ENCODE results near the gene MICALL1.
A peak's percentile ranks its signal among the peaks of the same experiment; 100 is the strongest.

Gene MICALL1

GRCh38 chr22:37925330-37925729, 19.2 kb downstream of the MICALL1 start:
- peaks cover 64% of the 10 kb centered on the region for H3K36me3 ChIP-seq (ENCODE audit: insufficient read depth, low read length)

GRCh38 chr22:37925767-37926166, 19.7 kb downstream of the MICALL1 start:
- H3K9ac ChIP-seq (ENCODE audit: low read depth, low read length): no peak overlapping the region
- H3K4me1 ChIP-seq (ENCODE audit: control insufficient read depth, insufficient read depth, low read length): peaks cover 7% of the 10 kb centered on the region
- H3K9me3 ChIP-seq (replicated peaks; ENCODE audit: low read length): no peaks in the 10 kb centered on the region
- H3K36me3 ChIP-seq (ENCODE audit: insufficient read depth, low read length): peaks cover 64% of the 10 kb centered on the region
- no peak overlapping the region for H3K4me3 ChIP-seq (ENCODE audit: low read length)
- no peak overlapping the region for H3K4me2 ChIP-seq (ENCODE audit: low read length)
- no peaks in the 10 kb centered on the region for H3K27me3 ChIP-seq (ENCODE audit: control insufficient read depth, insufficient read depth, low read length)

More at GRCh38 chr22:37925330-37925729, 19.2 kb downstream of the MICALL1 start:
- no peaks in the 10 kb centered on the region for H3K27me3 ChIP-seq (ENCODE audit: control insufficient read depth, insufficient read depth, low read length)
- H3K9ac ChIP-seq (ENCODE audit: low read depth, low read length): no peak overlapping the region
- no peaks in the 10 kb centered on the region for H3K9me3 ChIP-seq (replicated peaks; ENCODE audit: low read length)
- peaks cover 3% of the 10 kb centered on the region for H3K4me1 ChIP-seq (ENCODE audit: control insufficient read depth, insufficient read depth, low read length)
- H3K4me3 ChIP-seq (ENCODE audit: low read length): no peak overlapping the region
- no peak overlapping the region for H3K4me2 ChIP-seq (ENCODE audit: low read length)

GRCh38 chr22:37926358-37926757, 20.3 kb downstream of the MICALL1 start:
- peaks cover 11% of the 10 kb centered on the region for H3K4me1 ChIP-seq (ENCODE audit: control insufficient read depth, insufficient read depth, low read length)
- H3K9me3 ChIP-seq (replicated peaks; ENCODE audit: low read length): no peaks in the 10 kb centered on the region
- no peaks in the 10 kb centered on the region for H3K27me3 ChIP-seq (ENCODE audit: control insufficient read depth, insufficient read depth, low read length)
- H3K4me3 ChIP-seq (ENCODE audit: low read length): no peak overlapping the region
- no peak overlapping the region for H3K4me2 ChIP-seq (ENCODE audit: low read length)
- no peak overlapping the region for H3K9ac ChIP-seq (ENCODE audit: low read depth, low read length)
- H3K36me3 ChIP-seq (ENCODE audit: insufficient read depth, low read length): peaks cover 62% of the 10 kb centered on the region

- no peaks in the 10 kb centered on the region for H3K9me3 ChIP-seq (replicated peaks; ENCODE audit: low read length)
- H3K4me1 ChIP-seq (ENCODE audit: control insufficient read depth, insufficient read depth, low read length): peaks cover 16% of the 10 kb centered on the region
- no peak overlapping the region for H3K9ac ChIP-seq (ENCODE audit: low read depth, low read length)
- H3K36me3 ChIP-seq (ENCODE audit: insufficient read depth, low read length): peaks cover 61% of the 10 kb centered on the region
- H3K27me3 ChIP-seq (ENCODE audit: control insufficient read depth, insufficient read depth, low read length): no peaks in the 10 kb centered on the region
- no peak overlapping the region for H3K4me2 ChIP-seq (ENCODE audit: low read length)
- no peak overlapping the region for H3K4me3 ChIP-seq (ENCODE audit: low read length)
Measured at GRCh38 chr22:37926771-37927636, 20.9 kb downstream of the MICALL1 start.

- H3K36me3 ChIP-seq (ENCODE audit: insufficient read depth, low read length): peaks cover 66% of the 10 kb centered on the region
Measured at GRCh38 chr22:37927637-37927936, 21.5 kb downstream of the MICALL1 start.

GRCh38 chr22:37929390-37929789, 23.3 kb downstream of the MICALL1 start:
- no peak overlapping the region for H3K4me2 ChIP-seq (ENCODE audit: low read length)
- no peak overlapping the region for H3K4me3 ChIP-seq (ENCODE audit: low read length)
- peaks cover 32% of the 10 kb centered on the region for H3K4me1 ChIP-seq (ENCODE audit: control insufficient read depth, insufficient read depth, low read length)
- H3K9me3 ChIP-seq (replicated peaks; ENCODE audit: low read length): no peaks in the 10 kb centered on the region
- H3K27me3 ChIP-seq (ENCODE audit: control insufficient read depth, insufficient read depth, low read length): no peaks in the 10 kb centered on the region
- peaks cover 68% of the 10 kb centered on the region for H3K36me3 ChIP-seq (ENCODE audit: insufficient read depth, low read length)
- no peak overlapping the region for H3K9ac ChIP-seq (ENCODE audit: low read depth, low read length)

More at GRCh38 chr22:37927637-37927936, 21.5 kb downstream of the MICALL1 start:
- H3K4me3 ChIP-seq (ENCODE audit: low read length): no peak overlapping the region
- H3K4me1 ChIP-seq (ENCODE audit: control insufficient read depth, insufficient read depth, low read length): peaks cover 16% of the 10 kb centered on the region
- no peaks in the 10 kb centered on the region for H3K9me3 ChIP-seq (replicated peaks; ENCODE audit: low read length)
- H3K4me2 ChIP-seq (ENCODE audit: low read length): no peak overlapping the region
- no peak overlapping the region for H3K9ac ChIP-seq (ENCODE audit: low read depth, low read length)
- no peaks in the 10 kb centered on the region for H3K27me3 ChIP-seq (ENCODE audit: control insufficient read depth, insufficient read depth, low read length)

GRCh38 chr22:37930270-37930951, 24.3 kb downstream of the MICALL1 start:
- Histone ChIP-seq H3K4me3 (ENCODE audit: low read length) (no peak overlapping the region), H3K4me2 (ENCODE audit: low read length) (no peak overlapping the region), H3K9ac (ENCODE audit: low read depth, low read length) (no peak overlapping the region), H3K9me3 (replicated peaks; ENCODE audit: low read length) (no peaks in the 10 kb centered on the region), H3K36me3 (ENCODE audit: insufficient read depth, low read length) (peaks cover 60% of the 10 kb centered on the region), H3K27me3 (ENCODE audit: control insufficient read depth, insufficient read depth, low read length) (no peaks in the 10 kb centered on the region), H3K4me1 (ENCODE audit: control insufficient read depth, insufficient read depth, low read length) (peaks cover 32% of the 10 kb centered on the region)

- H3K27me3 ChIP-seq (ENCODE audit: control insufficient read depth, insufficient read depth, low read length): no peaks in the 10 kb centered on the region
- H3K4me1 ChIP-seq (ENCODE audit: control insufficient read depth, insufficient read depth, low read length): peaks cover 32% of the 10 kb centered on the region
- H3K9ac ChIP-seq (ENCODE audit: low read depth, low read length): no peak overlapping the region
- H3K36me3 ChIP-seq (ENCODE audit: insufficient read depth, low read length): peaks cover 56% of the 10 kb centered on the region
- no peak overlapping the region for H3K4me3 ChIP-seq (ENCODE audit: low read length)
- H3K4me2 ChIP-seq (ENCODE audit: low read length): no peak overlapping the region
- no peaks in the 10 kb centered on the region for H3K9me3 ChIP-seq (replicated peaks; ENCODE audit: low read length)
Measured at GRCh38 chr22:37930952-37931440, 24.9 kb downstream of the MICALL1 start.

- H3K9ac ChIP-seq (ENCODE audit: low read depth, low read length): no peak overlapping the region
- H3K36me3 ChIP-seq (ENCODE audit: insufficient read depth, low read length): peaks cover 51% of the 10 kb centered on the region
- H3K27me3 ChIP-seq (ENCODE audit: control insufficient read depth, insufficient read depth, low read length): no peaks in the 10 kb centered on the region
- no peak overlapping the region for H3K4me3 ChIP-seq (ENCODE audit: low read length)
- H3K9me3 ChIP-seq (replicated peaks; ENCODE audit: low read length): no peaks in the 10 kb centered on the region
- H3K4me1 ChIP-seq (ENCODE audit: control insufficient read depth, insufficient read depth, low read length): peaks cover 32% of the 10 kb centered on the region
- no peak overlapping the region for H3K4me2 ChIP-seq (ENCODE audit: low read length)
Measured at GRCh38 chr22:37931893-37932389, 25.8 kb downstream of the MICALL1 start.

- no peak overlapping the region for H3K4me2 ChIP-seq (ENCODE audit: low read length)
- H3K9me3 ChIP-seq (replicated peaks; ENCODE audit: low read length): no peaks in the 10 kb centered on the region
- peaks cover 32% of the 10 kb centered on the region for H3K4me1 ChIP-seq (ENCODE audit: control insufficient read depth, insufficient read depth, low read length)
- H3K9ac ChIP-seq (ENCODE audit: low read depth, low read length): no peak overlapping the region
- H3K27me3 ChIP-seq (ENCODE audit: control insufficient read depth, insufficient read depth, low read length): no peaks in the 10 kb centered on the region
- H3K4me3 ChIP-seq (ENCODE audit: low read length): no peak overlapping the region
- H3K36me3 ChIP-seq (ENCODE audit: insufficient read depth, low read length): peaks cover 46% of the 10 kb centered on the region
Measured at GRCh38 chr22:37932401-37932800, 26.3 kb downstream of the MICALL1 start.

GRCh38 chr22:37932821-37933578, 26.9 kb downstream of the MICALL1 start:
- H3K27me3 ChIP-seq (ENCODE audit: control insufficient read depth, insufficient read depth, low read length): no peaks in the 10 kb centered on the region
- H3K9me3 ChIP-seq (replicated peaks; ENCODE audit: low read length): no peaks in the 10 kb centered on the region
- H3K4me1 ChIP-seq (ENCODE audit: control insufficient read depth, insufficient read depth, low read length): peaks cover 32% of the 10 kb centered on the region
- H3K4me2 ChIP-seq (ENCODE audit: low read length): peak overlapping the region; percentile 70
- H3K36me3 ChIP-seq (ENCODE audit: insufficient read depth, low read length): peaks cover 50% of the 10 kb centered on the region
- H3K9ac ChIP-seq (ENCODE audit: low read depth, low read length): no peak overlapping the region
- peak overlapping the region; percentile 24 for H3K4me3 ChIP-seq (ENCODE audit: low read length)
